Peyer's patch (tissue), 4 donors: ENCODE results near the gene UGGT1. TPM values are rescaled to one million over a fixed set of nuclear protein-coding genes. Genes with fewer than 3 reads are reported as not detected.
"Not testable (repeated sequence)": the region's sequence is repeated elsewhere in the genome, so short reads cannot be mapped to it uniquely, and the experiment has no call there.

Experiments used
- DNase-seq, 3 donors: peaks; one replicate each; pipeline ENCODE4 v3.0.0-alpha.2; 2017 to 2019
- H3K27ac ChIP-seq, 4 donors: fragments of 200-600 bp; sonication (generic); one replicate each; pipeline ENCODE4 v1.5.1; 2016 to 2019
- H3K27me3 ChIP-seq, 2 donors: fragments of 200-600 bp; sonication (generic); one replicate each; pipeline ENCODE4 v1.5.1; 2019
- H3K36me3 ChIP-seq, 3 donors: fragments of 200-600 bp; sonication (generic); one replicate each; pipeline ENCODE4 v1.5.1; 2016 to 2019
- H3K4me1 ChIP-seq, 4 donors: fragments of 200-600 bp; sonication (generic); one replicate each; pipeline ENCODE4 v1.5.1; 2016 to 2019
- H3K4me3 ChIP-seq, 4 donors: fragments of 200-600 bp; sonication (generic); 1 replicate in 3 of 4; 2 replicates in 1 of 4; pipeline ENCODE4 v1.5.1; 2016 to 2019; ENCODE audit warnings: mild to moderate bottlenecking in 1 of 4
- H3K9me3 ChIP-seq, 4 donors: fragments of 200-600 bp; sonication (generic); one replicate each; pipeline ENCODE4 v1.5.1; 2016 to 2019; ENCODE audit warnings: mild to moderate bottlenecking in 1 of 4
- CTCF ChIP-seq, 6 experiments: fragments of 450-650 bp in 4 of 6; fragments of 200-600 bp in 2 of 6; sonication (generic) in 1 of 6; IDR thresholded peaks; one replicate each; pipeline ENCODE4 v1.5.1; 2017 to 2019; ENCODE audit warnings: antibody characterized with exemption in 6 of 6, mild to moderate bottlenecking in 3 of 6, moderate library complexity in 1 of 6
- POLR2A ChIP-seq, 2 donors: fragments of 450-650 bp; IDR thresholded peaks; one replicate each; pipeline ENCODE4 v1.5.1; 2017; ENCODE audit warnings: antibody characterized with exemption in 2 of 2, mild to moderate bottlenecking in 2 of 2, moderate library complexity in 2 of 2
- total RNA-seq, 4 donors: library from RNA; depleted of rRNA; stranded (reverse); fragments of >200 nt; gene quantifications; one replicate each; pipeline ENCODE4 v1.1.0, GENCODE V29; 2016

The UGGT1 gene
- total RNA-seq, 4 donors from 2014 or later: 40.8 to 65.3 (median 57.3) TPM

- Histone ChIP-seq H3K9me3 (no peaks in the 10 kb centered on the region), H3K27ac (no peak overlapping the region), H3K27me3 (no peaks in the 10 kb centered on the region), H3K36me3 (no peaks in the 10 kb centered on the region), H3K4me1 (no peaks in the 10 kb centered on the region), H3K4me3 (no peak overlapping the region)
- no peak for DNase-seq
- no peak for TF ChIP-seq POLR2A (IDR thresholded peaks at IDR 0.05)
- no peak for TF ChIP-seq CTCF (IDR thresholded peaks at IDR 0.05)
Measured at GRCh38 chr2:128208023-128208422, 117.0 kb downstream of the UGGT1 start.

GRCh38 chr2:128208631-128209324, 117.8 kb downstream of the UGGT1 start:
- DNase-seq, H3K36me3 ChIP-seq, H3K9me3 ChIP-seq, H3K4me3 ChIP-seq, H3K27ac ChIP-seq, H3K27me3 ChIP-seq, H3K4me1 ChIP-seq: not testable (repeated sequence)

GRCh38 chr2:128214251-128214650, 123.3 kb downstream of the UGGT1 start:
- DNase-seq: no peak
- H3K4me1 ChIP-seq: no peaks in the 10 kb centered on the region

GRCh38 chr2:128214866-128215460, 124.0 kb downstream of the UGGT1 start:
- no peak for DNase-seq
- Histone ChIP-seq H3K4me1 (no peaks in the 10 kb centered on the region), H3K27me3 (no peaks in the 10 kb centered on the region), H3K27ac (no peak overlapping the region), H3K4me3 (no peak overlapping the region), H3K9me3 (no peaks in the 10 kb centered on the region), H3K36me3 (no peaks in the 10 kb centered on the region)
- no peak for TF ChIP-seq POLR2A (IDR thresholded peaks at IDR 0.05)
- TF ChIP-seq CTCF (IDR thresholded peaks at IDR 0.05): no peak

More at GRCh38 chr2:128214251-128214650, 123.3 kb downstream of the UGGT1 start:
- H3K27ac ChIP-seq: no peak overlapping the region
- no peaks in the 10 kb centered on the region for H3K36me3 ChIP-seq
- no peaks in the 10 kb centered on the region for H3K27me3 ChIP-seq
- H3K9me3 ChIP-seq: no peaks in the 10 kb centered on the region
- no peak overlapping the region for H3K4me3 ChIP-seq
- TF ChIP-seq POLR2A (IDR thresholded peaks at IDR 0.05): no peak
- TF ChIP-seq CTCF (IDR thresholded peaks at IDR 0.05): no peak

- TF ChIP-seq POLR2A (IDR thresholded peaks at IDR 0.05): no peak
- TF ChIP-seq CTCF (IDR thresholded peaks at IDR 0.05): no peak
- H3K36me3 ChIP-seq: no peaks in the 10 kb centered on the region
- H3K4me1 ChIP-seq: no peaks in the 10 kb centered on the region
- no peak for DNase-seq
- no peak overlapping the region for H3K4me3 ChIP-seq
- no peak overlapping the region for H3K27ac ChIP-seq
- no peaks in the 10 kb centered on the region for H3K27me3 ChIP-seq
- no peaks in the 10 kb centered on the region for H3K9me3 ChIP-seq
Measured at GRCh38 chr2:128215897-128216642, 125.1 kb downstream of the UGGT1 start.

GRCh38 chr2:128217671-128218070, 126.7 kb downstream of the UGGT1 start:
- no peak overlapping the region for H3K4me3 ChIP-seq
- DNase-seq: no peak
- H3K27ac ChIP-seq: no peak overlapping the region
- H3K27me3 ChIP-seq: no peaks in the 10 kb centered on the region
- TF ChIP-seq CTCF (IDR thresholded peaks at IDR 0.05): no peak
- no peaks in the 10 kb centered on the region for H3K36me3 ChIP-seq
- H3K4me1 ChIP-seq: no peaks in the 10 kb centered on the region
- H3K9me3 ChIP-seq: no peaks in the 10 kb centered on the region
